Heart left ventricle (tissue), 13 donors: ENCODE results near the gene KLF7.

Experiments
- POLR2A ChIP-seq, 2 donors: fragments of 450-650 bp; IDR thresholded peaks; one replicate each; pipeline ENCODE4 v1.6.1; 2017; ENCODE audit warnings: antibody characterized with exemption in 2 of 2, mild to moderate bottlenecking in 2 of 2, moderate library complexity in 2 of 2
- TF ChIP-seq, protein P1 (sequence below), 12 donors: fragments of 200-600 bp; sonication (generic) in 4 of 12; IDR thresholded peaks; one replicate each; pipeline versions ENCODE4 v1.5.0 to v1.8.0; 2018 to 2022; ENCODE audit warnings: antibody characterized with exemption in 12 of 12, mild to moderate bottlenecking in 5 of 12
- donor health status: ischemic (EF 13 %, LVEDD 7.1; RV severe dilation, severe dysfunction).
- donor health status: DM: no; HTN: yes; CAD: no.
- donor health status: DM: no; HTN: no; CAD: no.
- donor health status: ischemic (EF 25% LVEDD 6.9; RV normal size, moderate dysfunction).
- donor health status: ischemic (EF 25% LVEDD 5.7; RV mildly dilated, moderate dysfunction).
- donor health status: ischemic (EF 35%, LVEDD 5.7; RV mildly dilated, moderate dysfunction).
- donor health status: nonischemic (EF 11% LVEDD 7.7; RV severe dilation, severe dysfunction).
- donor health status: DM: yes; HTN: yes; CAD: no.
- donor health status: PGD.
- donor health status: ischemic (EF 29% LVEDD 5.4; RV normal size, mild dysfunction).
- donor health status: nonischemic (EF 23%, LVEDD 6.1; RV moderate dilation, normal function).

DNA sequence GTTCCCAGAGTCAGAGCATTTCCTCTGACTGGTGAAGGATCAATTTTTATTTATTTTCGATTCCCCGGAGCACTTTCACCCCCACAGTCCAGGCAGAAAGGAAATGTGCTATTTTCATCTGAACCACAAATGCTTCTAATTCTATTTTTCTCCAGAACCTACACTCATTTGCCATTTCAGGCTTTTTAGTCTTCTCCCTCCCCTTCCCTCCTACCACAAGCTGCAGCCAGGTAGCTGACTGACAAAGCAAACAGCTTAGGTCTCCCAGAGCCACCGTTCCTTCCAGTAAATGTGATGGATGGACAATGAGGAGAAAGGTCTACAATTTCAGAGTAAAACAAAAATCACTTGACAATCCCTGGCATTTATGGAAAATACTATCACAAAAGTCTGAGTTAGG lies 76.9 kb downstream of the KLF7 start:
- TF ChIP-seq POLR2A (IDR thresholded peaks at IDR 0.05), result no peak
- TF ChIP-seq, protein P1, sequence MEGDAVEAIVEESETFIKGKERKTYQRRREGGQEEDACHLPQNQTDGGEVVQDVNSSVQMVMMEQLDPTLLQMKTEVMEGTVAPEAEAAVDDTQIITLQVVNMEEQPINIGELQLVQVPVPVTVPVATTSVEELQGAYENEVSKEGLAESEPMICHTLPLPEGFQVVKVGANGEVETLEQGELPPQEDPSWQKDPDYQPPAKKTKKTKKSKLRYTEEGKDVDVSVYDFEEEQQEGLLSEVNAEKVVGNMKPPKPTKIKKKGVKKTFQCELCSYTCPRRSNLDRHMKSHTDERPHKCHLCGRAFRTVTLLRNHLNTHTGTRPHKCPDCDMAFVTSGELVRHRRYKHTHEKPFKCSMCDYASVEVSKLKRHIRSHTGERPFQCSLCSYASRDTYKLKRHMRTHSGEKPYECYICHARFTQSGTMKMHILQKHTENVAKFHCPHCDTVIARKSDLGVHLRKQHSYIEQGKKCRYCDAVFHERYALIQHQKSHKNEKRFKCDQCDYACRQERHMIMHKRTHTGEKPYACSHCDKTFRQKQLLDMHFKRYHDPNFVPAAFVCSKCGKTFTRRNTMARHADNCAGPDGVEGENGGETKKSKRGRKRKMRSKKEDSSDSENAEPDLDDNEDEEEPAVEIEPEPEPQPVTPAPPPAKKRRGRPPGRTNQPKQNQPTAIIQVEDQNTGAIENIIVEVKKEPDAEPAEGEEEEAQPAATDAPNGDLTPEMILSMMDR (IDR thresholded peaks at IDR 0.05), result no peak
